ENCODE data around the gene ASTN2. TPM values are rescaled to one million over a fixed set of nuclear protein-coding genes. Genes with fewer than 3 reads are reported as not detected.

Gene ASTN2
- total and polyA plus RNA-seq, 2 donors (not counting 3 experiments of a cell fraction or from before 2014, with no cell fraction given), result 1.0 to 1.9 TPM

DNA sequence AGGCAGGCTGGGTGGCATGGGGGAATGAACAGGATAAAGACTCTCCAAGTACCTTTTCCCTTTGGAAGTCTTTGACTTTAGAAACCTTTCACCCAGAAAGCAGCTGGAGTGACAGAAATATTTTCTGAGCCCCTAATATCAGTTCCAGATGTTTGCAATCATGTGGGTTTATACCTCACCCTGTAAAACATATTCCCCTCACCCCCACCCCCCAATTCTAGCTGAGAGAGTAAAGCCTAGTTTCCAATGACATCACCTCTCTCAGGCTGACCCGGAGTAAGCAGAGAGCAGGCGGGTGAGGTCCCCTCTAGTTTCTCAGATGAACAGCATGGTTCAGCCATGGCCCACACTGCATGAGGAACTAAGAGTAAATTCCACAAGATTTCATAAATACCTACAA lies 810.6 kb downstream of the ASTN2 start:
- no peak overlapping the region for H3K4me3 ChIP-seq (replicated peaks in 1 of 3; ENCODE audit: insufficient read depth in 1 of 3, low read depth in 1 of 3, low read length in 3 of 3)
- no peaks in the 10 kb centered on the region for H4K20me1 ChIP-seq (replicated peaks; ENCODE audit: control insufficient read depth, extremely low read depth, insufficient read depth, low read length)
- FAIRE-seq, result no peak
- intact Hi-C loops (cut with micrococcal nuclease) (no loop called here), dilution Hi-C loops (cut with MboI; ENCODE audit: extremely low pct_ligation_motif_present, low sequenced_read_pairs) (no loop called here)
- CTCF ChIA-PET, result no interaction called here
- no peak overlapping the region for H3K9ac ChIP-seq (replicated peaks; ENCODE audit: extremely low read depth, insufficient read depth, low read length)
- H3K79me2 ChIP-seq (ENCODE audit: control insufficient read depth, insufficient read depth, low read length), result no peaks in the 10 kb centered on the region
- BruUV-seq (replicated peaks), result no TSS peak
- H3K4me1 ChIP-seq (ENCODE audit: control insufficient read depth, extremely low read depth, insufficient read depth, low read length), result no peaks in the 10 kb centered on the region
- DNase-seq (ENCODE audit: low read depth, low spot score), result no peak
- no peak overlapping the region for H3K4me2 ChIP-seq (ENCODE audit: insufficient read depth, low read length)
- no peak overlapping the region for H2AFZ ChIP-seq (ENCODE audit: low read depth, low read length)
- no peaks in the 10 kb centered on the region for H3K36me3 ChIP-seq (ENCODE audit: control insufficient read depth in 2 of 2, extremely low read depth in 1 of 2, insufficient read depth in 2 of 2, low read length in 2 of 2)
- no peaks in the 10 kb centered on the region for H3K27me3 ChIP-seq (ENCODE audit: control insufficient read depth in 2 of 2, insufficient read depth in 2 of 2, low read length in 2 of 2)
- no peaks in the 10 kb centered on the region for H3K9me3 ChIP-seq (replicated peaks; ENCODE audit: control insufficient read depth, insufficient read depth, low read length)
- H3K9me1 ChIP-seq (replicated peaks; ENCODE audit: control insufficient read depth, extremely low read depth, insufficient read depth, low read length), result no peaks in the 10 kb centered on the region
- TF ChIP-seq GATA2 (IDR thresholded peaks at IDR 0.05; ENCODE audit: insufficient read depth, insufficient read length, low read depth, low read length) (no peak), POLR2A (IDR thresholded peaks at IDR 0.05; ENCODE audit: low read depth, low read length) (no peak), MYC (IDR thresholded peaks at IDR 0.05; ENCODE audit: low read depth, low read length) (no peak), FOS (IDR thresholded peaks at IDR 0.05; ENCODE audit: borderline replicate concordance, insufficient read depth, low read length) (no peak), EZH2 (IDR thresholded peaks at IDR 0.05; ENCODE audit: borderline replicate concordance, low read depth, low read length, severe bottlenecking) (no peak), POLR2AphosphoS5 (IDR thresholded peaks at IDR 0.05; ENCODE audit: insufficient read depth, low read depth, low read length) (no peak), JUN (IDR thresholded peaks at IDR 0.05; ENCODE audit: borderline replicate concordance, insufficient read depth, insufficient read length, low read depth) (no peak)
- TF ChIP-seq, protein P1, sequence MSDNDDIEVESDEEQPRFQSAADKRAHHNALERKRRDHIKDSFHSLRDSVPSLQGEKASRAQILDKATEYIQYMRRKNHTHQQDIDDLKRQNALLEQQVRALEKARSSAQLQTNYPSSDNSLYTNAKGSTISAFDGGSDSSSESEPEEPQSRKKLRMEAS (IDR thresholded peaks at IDR 0.05; ENCODE audit: insufficient read depth, insufficient read length), result no peak
- TF ChIP-seq, protein P2, sequence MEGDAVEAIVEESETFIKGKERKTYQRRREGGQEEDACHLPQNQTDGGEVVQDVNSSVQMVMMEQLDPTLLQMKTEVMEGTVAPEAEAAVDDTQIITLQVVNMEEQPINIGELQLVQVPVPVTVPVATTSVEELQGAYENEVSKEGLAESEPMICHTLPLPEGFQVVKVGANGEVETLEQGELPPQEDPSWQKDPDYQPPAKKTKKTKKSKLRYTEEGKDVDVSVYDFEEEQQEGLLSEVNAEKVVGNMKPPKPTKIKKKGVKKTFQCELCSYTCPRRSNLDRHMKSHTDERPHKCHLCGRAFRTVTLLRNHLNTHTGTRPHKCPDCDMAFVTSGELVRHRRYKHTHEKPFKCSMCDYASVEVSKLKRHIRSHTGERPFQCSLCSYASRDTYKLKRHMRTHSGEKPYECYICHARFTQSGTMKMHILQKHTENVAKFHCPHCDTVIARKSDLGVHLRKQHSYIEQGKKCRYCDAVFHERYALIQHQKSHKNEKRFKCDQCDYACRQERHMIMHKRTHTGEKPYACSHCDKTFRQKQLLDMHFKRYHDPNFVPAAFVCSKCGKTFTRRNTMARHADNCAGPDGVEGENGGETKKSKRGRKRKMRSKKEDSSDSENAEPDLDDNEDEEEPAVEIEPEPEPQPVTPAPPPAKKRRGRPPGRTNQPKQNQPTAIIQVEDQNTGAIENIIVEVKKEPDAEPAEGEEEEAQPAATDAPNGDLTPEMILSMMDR (IDR thresholded peaks at IDR 0.05; ENCODE audit: extremely low read depth in 1 of 2, insufficient read depth in 1 of 2, low read depth in 1 of 2, low read length in 2 of 2), result no peak
- no peak overlapping the region for H3K27ac ChIP-seq (ENCODE audit: insufficient read depth, low read depth, low read length)
- POLR2A ChIA-PET, result no interaction called here

All from endothelial cell of umbilical vein (primary cell).